H1 (cell line): ENCODE results near the gene SH3PXD2B. TPM values are rescaled to one million over a fixed set of nuclear protein-coding genes. Genes with fewer than 3 reads are reported as not detected.

Experiments
- CTCF ChIA-PET: fragments of 300-600 bp; sonication (Branson Sonifier 250); formaldehyde crosslinking; loops from one replicate; lab custom pipeline; 2021; ENCODE audit not compliant: partially characterized antibody; lab: Charles Lee
- POLR2A ChIA-PET: fragments of 300-600 bp; sonication (Branson Sonifier 250); formaldehyde crosslinking; loops from one replicate; lab custom pipeline; 2021; ENCODE audit warnings: inconsistent platforms; ENCODE audit not compliant: partially characterized antibody; lab: Charles Lee
- DNase-seq, 2 experiments: peaks; one replicate each; pipeline versions ENCODE4 v3.0.0 to v3.0.0-alpha.2; 2010 to 2022; ENCODE audit warnings: low spot score in 2 of 2, low read depth in 1 of 2, mixed read lengths in 1 of 2
- FAIRE-seq: peaks from 2 replicates; lab custom pipeline; 2011; peaks lifted over from hg19 to GRCh38; lab: Jason Lieb, UNC
- H2AFZ ChIP-seq: 2 replicates; pipeline ENCODE4 v1.8.1; 2012; ENCODE audit warnings: low read length, inconsistent platforms
- H2AK5ac ChIP-seq: 2 replicates; pipeline ENCODE4 v1.6.1; 2013; ENCODE audit warnings: low read depth, low read length
- H2BK120ac ChIP-seq: replicated peaks from 2 replicates; pipeline ENCODE3; 2013; ENCODE audit warnings: low read depth, low read length, inconsistent platforms
- H2BK12ac ChIP-seq: 2 replicates; pipeline ENCODE4 v1.6.1; 2013; ENCODE audit warnings: low read depth, low read length
- H2BK15ac ChIP-seq: 2 replicates; pipeline ENCODE4 v1.6.1; 2013; ENCODE audit warnings: low read length
- H2BK20ac ChIP-seq: 2 replicates; pipeline ENCODE4 v1.6.1; 2013; ENCODE audit warnings: low read length
- H2BK5ac ChIP-seq: 2 replicates; pipeline ENCODE4 v1.6.1; 2013; ENCODE audit warnings: low read depth, low read length
- H3K14ac ChIP-seq: 2 replicates; pipeline ENCODE4 v1.6.1; 2013; ENCODE audit warnings: inconsistent platforms; ENCODE audit not compliant: insufficient read length
- H3K18ac ChIP-seq: 2 replicates; pipeline ENCODE4 v1.6.1; 2013; ENCODE audit warnings: low read length; ENCODE audit errors: extremely low read depth
- H3K23ac ChIP-seq: 2 replicates; pipeline ENCODE4 v1.6.1; 2013; ENCODE audit warnings: inconsistent platforms; ENCODE audit not compliant: insufficient read length
- H3K23me2 ChIP-seq: 2 replicates; pipeline ENCODE4 v1.6.1; 2013; ENCODE audit warnings: low read depth, low read length
- H3K27ac ChIP-seq: 2 replicates; pipeline ENCODE4 v1.6.1; 2011; ENCODE audit warnings: low read depth, low read length, inconsistent platforms
- H3K27me3 ChIP-seq, 4 experiments: replicated peaks in 1 of 4; 1 replicate in 1 of 4; 2 replicates in 3 of 4; pipeline versions ENCODE4 v1.6.1 to v1.8.1; 2011 to 2013; ENCODE audit warnings: low read length in 3 of 4, mild to moderate bottlenecking in 3 of 4, inconsistent platforms in 2 of 4, mixed read lengths in 2 of 4, moderate library complexity in 1 of 4; ENCODE audit not compliant: control insufficient read depth in 3 of 4, insufficient read depth in 3 of 4; ENCODE audit errors: extremely low read depth in 1 of 4
- H3K36me3 ChIP-seq, 4 experiments: 2 replicates each; pipeline versions ENCODE4 v1.6.1 to v1.8.1; 2011 to 2013; ENCODE audit warnings: mild to moderate bottlenecking in 4 of 4, low read length in 3 of 4, moderate library complexity in 2 of 4, control low read depth in 1 of 4, inconsistent platforms in 1 of 4; ENCODE audit not compliant: insufficient read depth in 4 of 4, control insufficient read depth in 2 of 4
- H3K4ac ChIP-seq: replicated peaks from 2 replicates; pipeline ENCODE3; 2013; ENCODE audit warnings: low read length, low read depth, mixed read lengths, inconsistent platforms; ENCODE audit not compliant: insufficient read length
- H3K4me1 ChIP-seq, 4 experiments: replicated peaks in 1 of 4; 1 replicate in 1 of 4; 2 replicates in 3 of 4; pipeline versions ENCODE4 v1.6.1 to v1.8.1; 2011 to 2013; ENCODE audit warnings: low read length in 3 of 4, inconsistent platforms in 2 of 4, mixed read lengths in 1 of 4; ENCODE audit not compliant: insufficient read depth in 4 of 4, control insufficient read depth in 3 of 4
- H3K4me2 ChIP-seq, 2 experiments: 2 replicates each; pipeline versions ENCODE4 v1.6.1 to v1.8.1; 2011 to 2013; ENCODE audit warnings: low read depth in 2 of 2, low read length in 2 of 2, control low read depth in 1 of 2, inconsistent platforms in 1 of 2, mild to moderate bottlenecking in 1 of 2; ENCODE audit not compliant: insufficient read depth in 1 of 2
- H3K4me3 ChIP-seq, 4 experiments: fragments of 200-600, 300-600 bp in 1 of 4; sonication (generic), shearing (Covaris generic), sonication (Bioruptor Twin) in 1 of 4; 2 replicates each; pipeline versions ENCODE4 v1.5.1 to v1.8.1; 2011 to 2016; ENCODE audit warnings: low read length in 4 of 4, low read depth in 3 of 4, control low read depth in 2 of 4, inconsistent platforms in 2 of 4, mild to moderate bottlenecking in 2 of 4, mixed read lengths in 1 of 4, moderate library complexity in 1 of 4; ENCODE audit not compliant: insufficient read depth in 2 of 4; ENCODE audit errors: extremely low read depth in 1 of 4
- H3K56ac ChIP-seq: replicated peaks from 2 replicates; pipeline ENCODE3; 2013; ENCODE audit warnings: low read depth, mild to moderate bottlenecking, mixed read lengths, low read length, inconsistent platforms; ENCODE audit not compliant: insufficient read length
- H3K79me1 ChIP-seq: 2 replicates; pipeline ENCODE4 v1.6.1; 2013; ENCODE audit warnings: low read depth, low read length, control low read depth
- H3K79me2 ChIP-seq, 2 experiments: 2 replicates each; pipeline versions ENCODE4 v1.6.1 to v1.8.1; 2012 to 2013; ENCODE audit warnings: low read length in 2 of 2, mild to moderate bottlenecking in 2 of 2, inconsistent platforms in 1 of 2; ENCODE audit not compliant: insufficient read depth in 2 of 2, control insufficient read depth in 1 of 2
- H3K9ac ChIP-seq, 4 experiments: replicated peaks in 1 of 4; 1 replicate in 1 of 4; 2 replicates in 3 of 4; pipeline versions ENCODE4 v1.6.1 to v1.8.1; 2011 to 2013; ENCODE audit warnings: low read depth in 3 of 4, low read length in 3 of 4, control low read depth in 2 of 4, mild to moderate bottlenecking in 2 of 4, moderate library complexity in 2 of 4, inconsistent platforms in 1 of 4; ENCODE audit errors: extremely low read depth in 1 of 4
- H3K9me3 ChIP-seq, 2 experiments: 2 replicates each; pipeline versions ENCODE4 v1.6.1 to v1.8.1; 2012 to 2013; ENCODE audit warnings: mild to moderate bottlenecking in 2 of 2, moderate library complexity in 2 of 2, control low read depth in 1 of 2, inconsistent platforms in 1 of 2, low read depth in 1 of 2, low read length in 1 of 2, mixed read lengths in 1 of 2; ENCODE audit not compliant: insufficient read depth in 2 of 2
- H4K20me1 ChIP-seq, 2 experiments: replicated peaks in 1 of 2; 2 replicates each; pipeline versions ENCODE3 to v1.8.1; 2011 to 2013; ENCODE audit warnings: inconsistent platforms in 2 of 2, low read length in 2 of 2, mild to moderate bottlenecking in 1 of 2; ENCODE audit not compliant: insufficient read depth in 2 of 2, control insufficient read depth in 1 of 2
- H4K5ac ChIP-seq: 2 replicates; pipeline ENCODE4 v1.6.1; 2013; ENCODE audit warnings: low read length, low read depth, mixed read lengths, inconsistent platforms; ENCODE audit not compliant: insufficient read length
- H4K8ac ChIP-seq: 2 replicates; pipeline ENCODE4 v1.8.0; 2013; ENCODE audit warnings: mild to moderate bottlenecking, moderate library complexity, low read length, inconsistent platforms; ENCODE audit not compliant: insufficient read depth; ENCODE audit errors: extremely low read depth
- H4K91ac ChIP-seq: replicated peaks from 2 replicates; pipeline ENCODE3; 2013; ENCODE audit warnings: low read length, mixed read lengths, inconsistent platforms; ENCODE audit not compliant: insufficient read length
- E2F6 ChIP-seq: IDR thresholded peaks from 2 replicates; pipeline ENCODE4 v1.6.1; 2012; ENCODE audit warnings: inconsistent platforms
- EGR1 ChIP-seq: IDR thresholded peaks from 2 replicates; pipeline ENCODE4 v1.6.1; 2011; ENCODE audit warnings: low read depth, low read length, borderline replicate concordance
- GTF2F1 ChIP-seq: IDR thresholded peaks from 2 replicates; pipeline ENCODE4 v1.6.1; 2012; ENCODE audit warnings: low read depth, low read length, improper control_type of control experiment, borderline replicate concordance
- JUN ChIP-seq: IDR thresholded peaks from 2 replicates; pipeline ENCODE4 v1.6.1; 2011; ENCODE audit warnings: low read depth, mild to moderate bottlenecking, improper control_type of control experiment, low read length
- POLR2A ChIP-seq, 2 experiments: IDR thresholded peaks; 1 replicate in 1 of 2; 2 replicates in 1 of 2; pipeline ENCODE4 v1.6.1; 2011; ENCODE audit warnings: low read depth in 2 of 2, low read length in 2 of 2, mild to moderate bottlenecking in 2 of 2; ENCODE audit errors: control extremely low read depth in 1 of 2
- SIN3A ChIP-seq, 2 experiments: IDR thresholded peaks in 1 of 2; conservative IDR thresholded peaks in 1 of 2; 2 replicates each; pipeline ENCODE4 v1.6.1; 2011 to 2012; ENCODE audit warnings: low read length in 2 of 2, improper control_type of control experiment in 1 of 2, low read depth in 1 of 2, mild to moderate bottlenecking in 1 of 2
- WGBS, 2 experiments: shearing (Covaris generic) in 1 of 2; methylation state at CpG; one replicate each; pipeline versions ENCODE4 v1.1.6 to v1.1.7; 2013 to 2015; ENCODE audit warnings: low lambda C conversion rate in 2 of 2, mixed read lengths in 2 of 2, inconsistent platforms in 1 of 2, low coverage in 1 of 2, missing lambda C conversion rate in 1 of 2; ENCODE audit not compliant: insufficient replicate concordance in 2 of 2, insufficient coverage in 1 of 2, insufficient read length in 1 of 2; ENCODE audit errors: extremely low coverage in 1 of 2, missing lambda C conversion rate in 1 of 2; 5-methylcytosine and 5-hydroxymethylcytosine counted together
- polyA plus RNA-seq, 7 experiments: library from polyadenylated mRNA; depleted of rRNA in 3 of 7; stranded (reverse) in 5 of 7; unstranded in 2 of 7; fragments of >200 nt in 5 of 7; fragments of 200-250 nt in 2 of 7; gene quantifications; 1 replicate in 5 of 7; 2 replicates in 1 of 7; 4 replicates in 1 of 7; pipeline versions ENCODE4 v1.2.1 to v1.2.3, GENCODE V29; 2011 to 2013; ENCODE audit warnings: missing spikeins in 2 of 7, mixed read lengths in 2 of 7
- total RNA-seq: library from RNA; stranded (reverse); fragmentation: NEBNext Ultra II Directional; extraction: Animal tissue kit (Norgen Biotek cat#: 25700); gene quantifications from 2 replicates; pipeline ENCODE4 v1.2.1, GENCODE V29; 2021

Gene SH3PXD2B
- total and polyA plus RNA-seq, 2 of the 8 experiments (the other 6 are each of a cell fraction or from before 2014, with no cell fraction given), result 32.9 to 72.9 TPM

GRCh38 chr5:172303162-172303561 is 151.2 kb downstream of the SH3PXD2B start:
- Histone ChIP-seq H2BK120ac (no peak overlapping the region), H2BK20ac (no peak overlapping the region), H3K56ac (no peak overlapping the region), H3K4me3 (no peak overlapping the region), H4K8ac (no peak overlapping the region), H3K9me3 (0 out of 4 replicates have a peak, but pooled peaks cover 0 to 5% of the 10 kb centered on the region in 2 experiments), H3K23ac (no peak overlapping the region), H2BK12ac (no peak overlapping the region), H3K27ac (no peak overlapping the region), H4K20me1 (no peaks in the 10 kb centered on the region), H3K9ac (no peak overlapping the region), H3K18ac (no peak overlapping the region), H3K14ac (no peak overlapping the region), H2AFZ (no peak overlapping the region; the same call in 1 of the 2 replicates), H3K79me2 (no peaks in the 10 kb centered on the region), H3K23me2 (no peaks in the 10 kb centered on the region), H3K27me3 (no peaks in the 10 kb centered on the region), H3K4me2 (no peak overlapping the region), H2AK5ac (no peak overlapping the region), H2BK5ac (no peak overlapping the region), H3K4me1 (no peaks in the 10 kb centered on the region), H3K36me3 (no peaks in the 10 kb centered on the region), H4K5ac (no peak overlapping the region), H2BK15ac (no peak overlapping the region), H3K4ac (no peak overlapping the region), H3K79me1 (no peaks in the 10 kb centered on the region), H4K91ac (no peak overlapping the region)
- ChIA-PET POLR2A (interaction anchor here (0.6 to 1.2 kb wide), 2 partner anchors 20 to 33 kb away, joined by 3 to 5 read pairs; partner anchors contain the start of gene UBTD2), CTCF (interaction anchor here (0.8 to 2.8 kb wide), 2 partner anchors 10 to 30 kb away, joined by 3 to 17 read pairs; no protein-coding TSS in a partner anchor)
- TF ChIP-seq E2F6, result no peak
- no peak for TF ChIP-seq EGR1
- TF ChIP-seq POLR2A (IDR thresholded peaks at IDR 0.05; ENCODE audit: control extremely low read depth in 1 of 2, low read depth in 2 of 2, low read length in 2 of 2), result no peak
- TF ChIP-seq SIN3A (conservative IDR thresholded peaks at IDR 0.05 in 1 of 2, IDR thresholded peaks at IDR 0.05 in 1 of 2; ENCODE audit: low read depth in 1 of 2, low read length in 2 of 2), result no peak
- TF ChIP-seq GTF2F1, result no peak
- TF ChIP-seq JUN, result no peak
- WGBS, 2 experiments, result 71% methylated on average over 5 of the region's 5 CpGs; no CpG with 5 or more reads in 1 of the 2 experiments
- FAIRE-seq (no peak), DNase-seq (no peak)
